HCT116 (cell line): ENCODE measurements around the gene BAHD1. TPM values are rescaled to one million over a fixed set of nuclear protein-coding genes. Genes with fewer than 3 reads are reported as not detected.

Experiments
- ATAC-seq: fragments of 200-7000 bp; cut with Tn5 transposase; 2 replicates; pipeline ENCODE4 v1.9.1; 2020; ENCODE audit warnings: mild to moderate bottlenecking, moderate library complexity
- BruUV-seq: library from RNA; stranded (reverse); fragments of 400-500 nt; replicated peaks from 2 replicates; lab custom pipeline; 2021; lab: Mats Ljungman, UMichigan
- CTCF ChIA-PET: fragments of 300-600 bp; sonication (Branson Sonifier 250); formaldehyde crosslinking; loops from one replicate; lab custom pipeline; 2021; ENCODE audit warnings: antibody characterized with exemption; lab: Charles Lee
- POLR2A ChIA-PET: fragments of 300-600, 350-600 bp; sonication (Branson Sonifier 250); formaldehyde crosslinking; loops from one replicate; lab custom pipeline; 2021; ENCODE audit warnings: antibody characterized with exemption; lab: Charles Lee
- RAD21 ChIA-PET, 2 experiments: fragments of 300-600 bp; sonication (Branson Sonifier 250); formaldehyde crosslinking; loops; one replicate each; lab custom pipeline; 2023; ENCODE audit warnings: low total read pairs in 2 of 2; ENCODE audit not compliant: uncharacterized antibody in 2 of 2, unreplicated experiment in 2 of 2, low non-redundant PET in 1 of 2; lab: Charles Lee
- DNase-seq: peaks from one replicate; pipeline ENCODE4 v3.0.0-alpha.2; 2010; ENCODE audit warnings: low read depth, low spot score
- H2AFZ ChIP-seq: fragments of 200-600 bp; shearing (Covaris generic), sonication (generic); 2 replicates; pipeline ENCODE4 v1.6.1; 2017; ENCODE audit warnings: low read depth, mixed run types, mixed read lengths, antibody characterized with exemption, low read length; ENCODE audit not compliant: poor library complexity, severe bottlenecking
- H3K27ac ChIP-seq: 2 replicates; pipeline ENCODE4 v1.5.1; 2012; ENCODE audit warnings: low read depth, low read length
- H3K27me3 ChIP-seq: fragments of 200-600 bp; sonication (generic); 2 replicates; pipeline ENCODE4 v1.6.1; 2016; ENCODE audit warnings: mixed run types, low read length, mixed read lengths; ENCODE audit not compliant: insufficient read depth
- H3K36me3 ChIP-seq, 2 experiments: fragments of 200-500 bp in 1 of 2; fragments of 200-600 bp in 1 of 2; sonication (Bioruptor generic) in 1 of 2; sonication (generic) in 1 of 2; 2 replicates each; pipeline versions ENCODE4 v1.5.1 to v1.6.1; 2014 to 2016; ENCODE audit warnings: low read length in 2 of 2, inconsistent platforms in 1 of 2, mixed read lengths in 1 of 2, mixed run types in 1 of 2; ENCODE audit not compliant: insufficient read depth in 2 of 2, control insufficient read depth in 1 of 2
- H3K4me1 ChIP-seq, 2 experiments: fragments of 200-600 bp in 1 of 2; sonication (generic) in 1 of 2; 2 replicates each; pipeline versions ENCODE4 v1.5.1 to v1.6.1; 2012 to 2017; ENCODE audit warnings: low read length in 2 of 2, inconsistent platforms in 1 of 2, mild to moderate bottlenecking in 1 of 2, mixed read lengths in 1 of 2, mixed run types in 1 of 2, moderate library complexity in 1 of 2; ENCODE audit not compliant: insufficient read depth in 2 of 2, control insufficient read depth in 1 of 2
- H3K4me2 ChIP-seq: fragments of 200-600 bp; sonication (generic); 2 replicates; pipeline ENCODE4 v1.6.1; 2017; ENCODE audit warnings: mixed run types, low read length, mixed read lengths
- H3K4me3 ChIP-seq, 2 experiments: fragments of 200-600 bp in 1 of 2; sonication (generic) in 1 of 2; replicated peaks in 1 of 2; 2 replicates each; pipeline ENCODE4 v1.5.1; 2011 to 2016; ENCODE audit warnings: low read length in 2 of 2, control low read depth in 1 of 2, low read depth in 1 of 2, mild to moderate bottlenecking in 1 of 2, mixed read lengths in 1 of 2, mixed run types in 1 of 2
- H3K79me2 ChIP-seq: fragments of 200-600 bp; sonication (generic); 2 replicates; pipeline ENCODE4 v1.6.1; 2017; ENCODE audit warnings: mild to moderate bottlenecking, mixed run types, low read length, moderate library complexity, mixed read lengths; ENCODE audit not compliant: insufficient read depth
- H3K9ac ChIP-seq: fragments of 200-600 bp; sonication (generic); 2 replicates; pipeline ENCODE4 v1.6.1; 2016; ENCODE audit warnings: low read length, mixed read lengths
- H3K9me2 ChIP-seq: fragments of 200-600 bp; sonication (generic), shearing (Covaris generic); 2 replicates; pipeline ENCODE4 v1.6.1; 2017; ENCODE audit warnings: mixed run types, mild to moderate bottlenecking, moderate library complexity; ENCODE audit not compliant: insufficient read depth
- H3K9me3 ChIP-seq, 2 experiments: fragments of 200-500 bp in 1 of 2; fragments of 200-600 bp in 1 of 2; sonication (Bioruptor generic) in 1 of 2; sonication (generic) in 1 of 2; 2 replicates each; pipeline ENCODE4 v1.6.1; 2014 to 2017; ENCODE audit warnings: low read length in 2 of 2, mixed read lengths in 2 of 2, inconsistent platforms in 1 of 2, low read depth in 1 of 2, mild to moderate bottlenecking in 1 of 2, mixed run types in 1 of 2, moderate library complexity in 1 of 2; ENCODE audit not compliant: control insufficient read depth in 1 of 2, insufficient read depth in 1 of 2
- H4K20me1 ChIP-seq: fragments of 200-600 bp; sonication (generic), shearing (Covaris generic); 2 replicates; pipeline ENCODE4 v1.6.1; 2017; ENCODE audit warnings: mixed run types, mild to moderate bottlenecking, moderate library complexity; ENCODE audit not compliant: insufficient read depth
- CBX3 ChIP-seq: IDR thresholded peaks from 2 replicates; pipeline ENCODE4 v1.6.1; 2012; ENCODE audit warnings: low read depth
- CEBPB ChIP-seq: IDR thresholded peaks from 2 replicates; pipeline ENCODE4 v1.6.1; 2012; ENCODE audit warnings: low read depth
- CTCF ChIP-seq, 3 experiments: fragments of 200-600 bp in 1 of 3; sonication (generic) in 1 of 3; IDR thresholded peaks in 2 of 3; conservative IDR thresholded peaks in 1 of 3; 2 replicates each; pipeline ENCODE4 v1.5.1; 2012 to 2017; ENCODE audit warnings: low read depth in 2 of 3, low read length in 2 of 3, antibody characterized with exemption in 1 of 3, borderline replicate concordance in 1 of 3, control low read depth in 1 of 3, mild to moderate bottlenecking in 1 of 3, mixed read lengths in 1 of 3, mixed run types in 1 of 3, moderate library complexity in 1 of 3; ENCODE audit not compliant: insufficient read depth in 1 of 3
- EZH2phosphoT487 ChIP-seq: fragments of 200-600 bp; IDR thresholded peaks from 2 replicates; pipeline ENCODE4 v1.6.1; 2018; ENCODE audit warnings: antibody characterized with exemption, borderline replicate concordance
- FOSL1 ChIP-seq: IDR thresholded peaks from 2 replicates; pipeline ENCODE4 v1.6.1; 2012; ENCODE audit warnings: low read depth
- JUND ChIP-seq: IDR thresholded peaks from 2 replicates; pipeline ENCODE4 v1.6.1; 2012
- POLR2AphosphoS5 ChIP-seq: IDR thresholded peaks from 2 replicates; pipeline ENCODE4 v1.6.1; 2011; ENCODE audit warnings: mild to moderate bottlenecking, low read depth, low read length, moderate library complexity
- RAD21 ChIP-seq: IDR thresholded peaks from 2 replicates; pipeline ENCODE4 v1.6.1; 2012; ENCODE audit warnings: low read depth, mild to moderate bottlenecking
- SIN3A ChIP-seq: IDR thresholded peaks from 2 replicates; pipeline ENCODE4 v1.6.1; 2012; ENCODE audit warnings: low read depth
- SP1 ChIP-seq: IDR thresholded peaks from 2 replicates; pipeline ENCODE4 v1.6.1; 2012; ENCODE audit warnings: low read depth
- TCF7L2 ChIP-seq: IDR thresholded peaks from 2 replicates; pipeline ENCODE4 v1.7.0; 2011; ENCODE audit warnings: borderline replicate concordance, inconsistent platforms; ENCODE audit not compliant: insufficient read depth, insufficient read length; ENCODE audit errors: extremely low read depth
- ZFX ChIP-seq: fragments of 450-650 bp; IDR thresholded peaks from 2 replicates; pipeline ENCODE4 v1.6.1; 2017
- intact Hi-C: fragments of 100-400 bp; cut with micrococcal nuclease; formaldehyde crosslinking; loops from 2 replicates; pipeline ENCODE4 v1.10.0; 2022
- total RNA-seq: library from RNA; stranded (reverse); gene quantifications from one replicate; pipeline ENCODE4 v1.2.1, GENCODE V29; 2021; ENCODE audit not compliant: unreplicated experiment
- TF ChIP-seq, protein P1 (sequence below): IDR thresholded peaks from 2 replicates; pipeline ENCODE4 v1.6.1; 2011; ENCODE audit warnings: mild to moderate bottlenecking, low read length, moderate library complexity; ENCODE audit not compliant: insufficient replicate concordance; ENCODE audit errors: extremely low read depth
- TF ChIP-seq, protein P2 (sequence below): IDR thresholded peaks from 2 replicates; pipeline ENCODE4 v1.6.1; 2012

BAHD1 gene
- total RNA-seq, 1 experiment from 2014 or later, result 25.0 TPM

- Histone ChIP-seq H3K27me3 (no peaks in the 10 kb centered on the region), H3K79me2 (peaks cover 72% of the 10 kb centered on the region), H3K4me2 (no peak overlapping the region), H3K9me3 (no peaks in the 10 kb centered on the region), H2AFZ (no peak overlapping the region), H3K9ac (no peak overlapping the region), H3K4me1 (peaks cover 21 to 34% of the 10 kb centered on the region in 2 experiments), H3K36me3 (no peaks in the 10 kb centered on the region), H4K20me1 (no peaks in the 10 kb centered on the region), H3K27ac (no peak overlapping the region), H3K9me2 (no peaks in the 10 kb centered on the region), H3K4me3 (no peak overlapping the region)
- ChIA-PET POLR2A (no interaction called here), RAD21 (no interaction called here), CTCF (interaction anchor here (0.7 kb wide), 1 partner anchor 100 kb away, joined by 3 read pairs; no protein-coding TSS in a partner anchor)
- BruUV-seq, result no TSS peak
- no peak for ATAC-seq
- no peak for DNase-seq
- intact Hi-C loops, result no loop called here
- no peak for TF ChIP-seq CTCF (IDR thresholded peaks at IDR 0.05 in 2 of 3, conservative IDR thresholded peaks at IDR 0.05 in 1 of 3; ENCODE audit: borderline replicate concordance in 1 of 3, insufficient read depth in 1 of 3, low read depth in 2 of 3, low read length in 2 of 3)
- no peak for TF ChIP-seq FOSL1
- TF ChIP-seq CEBPB, result no peak
- TF ChIP-seq ZFX, result no peak
- no peak for TF ChIP-seq JUND
- TF ChIP-seq EZH2phosphoT487, result no peak
- no peak for TF ChIP-seq SIN3A
- TF ChIP-seq, protein P1, sequence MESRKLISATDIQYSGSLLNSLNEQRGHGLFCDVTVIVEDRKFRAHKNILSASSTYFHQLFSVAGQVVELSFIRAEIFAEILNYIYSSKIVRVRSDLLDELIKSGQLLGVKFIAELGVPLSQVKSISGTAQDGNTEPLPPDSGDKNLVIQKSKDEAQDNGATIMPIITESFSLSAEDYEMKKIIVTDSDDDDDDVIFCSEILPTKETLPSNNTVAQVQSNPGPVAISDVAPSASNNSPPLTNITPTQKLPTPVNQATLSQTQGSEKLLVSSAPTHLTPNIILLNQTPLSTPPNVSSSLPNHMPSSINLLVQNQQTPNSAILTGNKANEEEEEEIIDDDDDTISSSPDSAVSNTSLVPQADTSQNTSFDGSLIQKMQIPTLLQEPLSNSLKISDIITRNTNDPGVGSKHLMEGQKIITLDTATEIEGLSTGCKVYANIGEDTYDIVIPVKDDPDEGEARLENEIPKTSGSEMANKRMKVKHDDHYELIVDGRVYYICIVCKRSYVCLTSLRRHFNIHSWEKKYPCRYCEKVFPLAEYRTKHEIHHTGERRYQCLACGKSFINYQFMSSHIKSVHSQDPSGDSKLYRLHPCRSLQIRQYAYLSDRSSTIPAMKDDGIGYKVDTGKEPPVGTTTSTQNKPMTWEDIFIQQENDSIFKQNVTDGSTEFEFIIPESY, result no peak
- TF ChIP-seq, protein P2, sequence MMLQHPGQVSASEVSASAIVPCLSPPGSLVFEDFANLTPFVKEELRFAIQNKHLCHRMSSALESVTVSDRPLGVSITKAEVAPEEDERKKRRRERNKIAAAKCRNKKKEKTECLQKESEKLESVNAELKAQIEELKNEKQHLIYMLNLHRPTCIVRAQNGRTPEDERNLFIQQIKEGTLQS, result no peak
- TF ChIP-seq RAD21, result no peak
- TF ChIP-seq POLR2AphosphoS5, result no peak
- no peak for TF ChIP-seq CBX3
- no peak for TF ChIP-seq SP1
- TF ChIP-seq TCF7L2, result no peak
Observed at GRCh38 chr15:40444736-40445135, 4.0 kb downstream of the BAHD1 start.
